Measurements from ENCODE around the gene PARP2. TPM values are rescaled to one million over a fixed set of nuclear protein-coding genes. Genes with fewer than 3 reads are reported as not detected.
"Not testable (repeated sequence)": the region's sequence is repeated elsewhere in the genome, so short reads cannot be mapped to it uniquely, and the experiment has no call there.

The PARP2 gene
- polyA plus RNA-seq, 3 donors from 2014 or later: 8.1 to 12.8 (median 10.4) TPM

DNA sequence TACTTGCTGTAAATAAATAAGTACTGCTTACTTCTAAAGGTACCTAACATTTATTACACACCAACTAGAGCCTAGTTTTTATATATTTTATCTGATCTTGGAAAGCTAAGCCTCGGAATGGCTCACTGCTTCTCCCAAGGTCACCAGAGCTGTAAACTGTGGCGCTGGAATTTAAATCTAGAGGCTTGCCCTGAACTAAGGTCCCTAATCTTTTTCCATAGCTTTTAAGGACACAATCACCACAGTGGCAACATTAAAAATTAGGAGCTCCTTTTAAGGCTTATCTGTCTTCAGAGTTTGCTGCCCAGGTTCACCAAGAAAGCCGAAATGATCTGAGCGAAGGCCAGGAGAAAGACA lies 11.0 kb upstream of the PARP2 start:
- DNase-seq: no peak
- H3K4me3 Mint-ChIP-seq: peak overlapping the region; percentile 89 to 98 (median 95)
- H3K36me3 Mint-ChIP-seq: no peaks in the 10 kb centered on the region
- peak overlapping the region; percentile 77 to 93 (median 88) for H3K27ac Mint-ChIP-seq
- H3K27me3 Mint-ChIP-seq (ENCODE audit: low read depth in 3 of 3): no peaks in the 10 kb centered on the region
- H3K4me1 Mint-ChIP-seq: peaks cover 16 to 23% of the 10 kb centered on the region in 2 donors
- H3K9me3 Mint-ChIP-seq: no peaks in the 10 kb centered on the region

DNA sequence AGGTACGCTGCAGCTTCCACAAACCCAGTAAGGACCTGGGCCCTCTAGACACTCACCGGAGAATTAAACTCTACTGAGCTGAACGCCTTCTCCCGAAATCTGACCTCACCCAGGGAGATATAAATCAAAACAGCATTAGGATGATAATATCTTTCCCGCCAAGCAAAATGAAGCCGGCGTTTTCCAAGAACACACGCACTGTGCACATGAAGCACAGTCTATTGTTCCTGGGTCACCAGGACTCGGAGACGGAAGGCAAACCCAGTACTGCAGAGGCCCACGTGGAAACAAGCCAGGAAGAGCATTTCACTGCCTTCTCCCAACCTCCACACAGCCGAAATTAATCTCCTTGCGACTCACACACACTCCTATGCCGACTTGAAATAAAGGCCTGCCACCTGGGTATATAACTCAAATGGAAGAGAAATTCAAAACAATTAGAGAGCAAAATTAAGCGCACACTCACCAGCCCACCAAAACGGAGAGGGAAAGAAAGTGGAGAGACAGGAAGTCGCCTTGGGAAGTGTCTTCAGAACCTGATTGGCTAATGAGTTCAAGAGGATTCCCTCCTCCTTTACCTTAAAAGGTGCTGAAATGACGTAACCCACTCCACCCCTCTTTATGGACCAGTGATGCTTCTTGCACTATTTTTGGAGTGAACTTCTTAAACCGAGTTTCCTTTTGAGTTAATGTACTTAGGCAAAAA lies 10.5 kb upstream of the PARP2 start, which contains the start of gene CCNB1IP1:
CCNB1IP1 (minus strand) TSS at position 492 of the 706 bp plus-strand sequence. CDS start 16,756 bp downstream, outside the sequence.
- DNase-seq: peak; percentile 61 to 68 (median 62)
- Mint-ChIP-seq H3K36me3 (no peaks in the 10 kb centered on the region), H3K27me3 (ENCODE audit: low read depth in 3 of 3) (no peaks in the 10 kb centered on the region), H3K4me1 (peaks cover 14 to 21% of the 10 kb centered on the region in 2 donors), H3K4me3 (peak within 1 kb of the TSS; percentile 89 to 98 (median 95)), H3K9me3 (no peaks in the 10 kb centered on the region), H3K27ac (peak within 1 kb of the TSS; percentile 77 to 93 (median 88))

DNA sequence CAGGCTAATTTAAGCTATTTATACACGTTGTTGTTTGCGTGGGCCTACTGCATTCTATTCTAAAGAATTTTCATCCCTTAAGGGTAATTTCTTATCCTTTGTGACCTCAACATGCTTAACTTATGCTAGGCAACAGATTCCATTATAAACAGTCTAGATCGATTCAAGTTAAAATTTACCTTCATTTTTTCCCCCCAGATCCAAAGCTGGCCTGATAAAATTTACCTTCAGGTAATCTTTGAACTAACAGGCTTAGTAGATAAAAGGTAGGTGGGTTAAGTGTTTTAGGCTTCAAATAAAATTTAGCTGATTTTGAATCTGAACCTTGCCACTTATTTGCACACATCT lies 10.0 kb upstream of the PARP2 start:
- Mint-ChIP-seq H3K27ac (peak overlapping the region; percentile 77 to 93 (median 88)), H3K9me3 (no peaks in the 10 kb centered on the region), H3K27me3 (ENCODE audit: low read depth in 3 of 3) (no peaks in the 10 kb centered on the region), H3K36me3 (no peaks in the 10 kb centered on the region), H3K4me1 (peaks cover 14 to 21% of the 10 kb centered on the region in 2 donors), H3K4me3 (peak overlapping the region; percentile 89 to 98 (median 95))
- no peak for DNase-seq

DNA sequence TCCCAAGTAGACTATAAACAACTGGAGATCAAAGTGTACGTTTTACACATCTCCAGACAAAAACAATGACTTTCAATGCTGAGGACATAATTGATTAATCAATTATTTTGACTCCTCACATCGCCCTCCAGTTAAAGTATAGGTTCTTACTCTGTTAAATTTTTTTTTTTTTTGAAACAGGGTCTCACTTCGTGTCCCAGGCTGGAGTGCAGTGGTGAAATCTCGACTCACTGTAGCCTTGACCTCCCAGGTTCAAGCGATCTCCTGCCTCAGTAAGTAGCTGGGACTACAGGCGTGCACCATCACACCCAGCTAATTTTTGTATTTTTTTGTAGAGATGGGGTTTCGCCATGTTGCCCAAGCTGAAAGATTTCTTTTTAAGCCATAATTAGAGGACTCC lies 9.4 kb upstream of the PARP2 start:
- Mint-ChIP-seq H3K36me3 (no peaks in the 10 kb centered on the region), H3K4me3 (peak overlapping the region in 2 of 5 donors; percentile 95 to 98)

DNA sequence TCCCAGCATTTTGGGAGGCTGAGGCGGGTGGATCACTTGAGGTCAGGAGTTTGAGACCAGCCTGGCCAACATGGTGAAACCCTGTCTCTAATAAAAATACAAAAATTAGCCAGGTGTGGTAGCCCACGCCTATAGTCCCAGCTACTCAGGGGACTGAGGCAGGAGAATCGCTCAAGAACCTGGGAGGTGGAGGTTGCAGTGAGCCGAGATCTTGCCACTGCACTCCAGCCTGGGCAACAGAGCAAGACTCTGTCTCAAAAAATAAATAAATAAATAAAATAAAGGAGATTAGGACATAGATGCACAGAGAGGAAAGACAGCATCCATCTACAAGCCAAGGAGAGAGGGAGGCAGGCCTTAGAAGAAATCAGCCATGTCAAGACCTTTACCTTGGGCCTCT lies 2.4 kb upstream of the PARP2 start:
- peaks cover 13 to 19% of the 10 kb centered on the region in 2 donors for H3K4me1 Mint-ChIP-seq
- H3K27ac Mint-ChIP-seq: peak overlapping the region in 1 of 6 donors; percentile 35
- H3K4me3 Mint-ChIP-seq: peak overlapping the region in 2 of 5 donors; percentile 36 to 51
- not testable (repeated sequence) for DNase-seq, H3K9me3 Mint-ChIP-seq, H3K36me3 Mint-ChIP-seq
- peaks cover 7 to 14% (median 8%) of the 10 kb centered on the region in 3 donors for H3K27me3 Mint-ChIP-seq (ENCODE audit: low read depth in 3 of 3)

More for the DNA sequence above, 9.4 kb upstream of the PARP2 start:
- Mint-ChIP-seq H3K4me1 (peaks cover 14 to 21% of the 10 kb centered on the region in 2 donors), H3K27ac (no peak overlapping the region), H3K9me3 (no peaks in the 10 kb centered on the region), H3K27me3 (ENCODE audit: low read depth in 3 of 3) (no peaks in the 10 kb centered on the region)
- DNase-seq: no peak

DNA sequence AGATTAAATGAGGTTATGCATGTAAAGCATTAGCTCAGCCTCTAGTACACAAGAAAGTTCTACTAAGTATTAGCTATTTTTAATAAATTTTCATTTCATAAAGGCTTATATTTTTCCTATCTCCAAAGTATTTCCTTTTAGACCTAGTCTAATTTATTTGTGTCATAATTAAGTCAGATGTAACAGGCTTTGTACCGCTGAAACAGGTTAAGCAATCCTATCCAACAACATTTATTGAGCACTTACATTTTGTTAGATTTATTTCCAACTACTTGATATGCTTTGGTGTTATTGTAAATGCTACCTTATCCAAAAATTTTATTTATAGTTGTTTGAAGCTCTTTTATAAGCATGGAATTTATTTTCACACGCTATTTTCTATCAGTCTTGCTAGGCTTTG lies 1.8 kb upstream of the PARP2 start:
- H3K36me3 Mint-ChIP-seq: peaks cover 0 to 5% (median 0%) of the 10 kb centered on the region in 3 donors
- peak overlapping the region in 2 of 6 donors; percentile 20 to 97 for H3K27ac Mint-ChIP-seq
- peaks cover 13 to 19% of the 10 kb centered on the region in 2 donors for H3K4me1 Mint-ChIP-seq
- peaks cover 7 to 14% (median 8%) of the 10 kb centered on the region in 3 donors for H3K27me3 Mint-ChIP-seq (ENCODE audit: low read depth in 3 of 3)
- H3K4me3 Mint-ChIP-seq: peak overlapping the region in 3 of 5 donors; percentile 93 to 97 (median 97)
- no peak for DNase-seq
- H3K9me3 Mint-ChIP-seq: no peaks in the 10 kb centered on the region

DNA sequence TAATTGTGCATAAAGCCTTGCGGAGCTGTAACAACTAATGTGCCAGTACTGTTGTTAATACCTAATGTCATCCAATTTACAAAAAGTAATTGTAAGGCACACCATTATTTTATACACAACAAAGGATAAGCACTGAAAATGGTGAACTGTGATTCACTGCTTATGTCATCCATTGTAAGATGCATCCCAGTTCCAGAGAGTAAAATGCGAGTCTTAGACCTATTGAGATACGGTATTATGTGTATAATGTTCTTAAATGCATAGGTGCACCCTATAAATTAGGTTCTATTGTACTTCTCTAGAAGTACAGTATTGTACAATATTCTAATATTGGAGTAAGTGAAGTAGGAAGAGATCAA lies 406 bp downstream of the PARP2 start:
- H3K4me1 Mint-ChIP-seq: peaks cover 13 to 19% of the 10 kb centered on the region in 2 donors
- H3K4me3 Mint-ChIP-seq: peak overlapping the region; percentile 93 to 98 (median 97)
- no peaks in the 10 kb centered on the region for H3K9me3 Mint-ChIP-seq
- H3K27ac Mint-ChIP-seq: peak overlapping the region; percentile 92 to 99 (median 98)
- DNase-seq: no peak
- peaks cover 0 to 5% (median 0%) of the 10 kb centered on the region in 3 donors for H3K36me3 Mint-ChIP-seq
- H3K27me3 Mint-ChIP-seq (ENCODE audit: low read depth in 3 of 3): peaks cover 7 to 14% (median 8%) of the 10 kb centered on the region in 3 donors

DNA sequence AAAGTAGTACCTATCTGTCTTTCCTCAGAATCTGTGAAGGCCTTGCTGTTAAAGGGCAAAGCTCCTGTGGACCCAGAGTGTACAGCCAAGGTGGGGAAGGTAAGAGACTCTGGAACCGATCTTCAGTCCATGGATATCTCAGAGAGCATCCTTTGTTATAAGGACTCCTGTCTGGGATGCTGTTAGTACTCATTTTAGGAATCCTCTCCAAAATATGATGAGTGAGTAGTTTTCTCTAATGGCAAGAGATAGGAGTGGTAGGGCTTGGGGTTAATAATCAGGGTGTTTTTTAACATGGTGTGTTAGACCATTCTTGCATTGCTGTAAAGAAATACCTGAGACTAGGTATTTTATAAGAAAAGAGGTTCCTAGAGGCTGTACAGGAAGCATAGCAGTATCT lies 1.9 kb downstream of the PARP2 start:
- Mint-ChIP-seq H3K36me3 (peaks cover 6 to 9% (median 7%) of the 10 kb centered on the region in 3 donors), H3K27me3 (ENCODE audit: low read depth in 3 of 3) (peaks cover 7 to 14% (median 8%) of the 10 kb centered on the region in 3 donors), H3K9me3 (no peaks in the 10 kb centered on the region), H3K4me1 (peaks cover 13 to 19% of the 10 kb centered on the region in 2 donors), H3K27ac (peak overlapping the region in 5 of 6 donors; percentile 13 to 99 (median 92)), H3K4me3 (no peak overlapping the region)
- DNase-seq: no peak

DNA sequence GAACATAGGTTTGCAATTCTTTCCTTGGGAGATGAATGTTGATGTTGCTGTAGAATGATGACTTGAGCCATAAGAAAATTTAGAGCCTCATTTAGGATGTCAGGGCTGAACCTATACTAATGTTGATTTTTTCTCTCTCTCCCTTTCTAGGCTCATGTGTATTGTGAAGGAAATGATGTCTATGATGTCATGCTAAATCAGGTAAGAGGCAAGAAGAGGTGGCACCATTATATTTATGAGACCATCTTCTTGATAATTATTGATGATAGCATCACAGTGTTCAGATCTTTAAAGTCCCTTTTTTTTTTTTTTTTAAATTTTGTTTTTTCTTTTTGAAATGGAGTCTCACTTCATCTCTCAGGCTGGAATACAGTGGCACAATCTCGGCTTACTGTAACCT lies 3.3 kb downstream of the PARP2 start:
- Mint-ChIP-seq H3K36me3 (peaks cover 9 to 14% (median 11%) of the 10 kb centered on the region in 3 donors), H3K4me1 (peaks cover 13 to 19% of the 10 kb centered on the region in 2 donors), H3K9me3 (no peaks in the 10 kb centered on the region), H3K4me3 (no peak overlapping the region), H3K27me3 (ENCODE audit: low read depth in 3 of 3) (peaks cover 7 to 14% (median 8%) of the 10 kb centered on the region in 3 donors), H3K27ac (peak overlapping the region in 2 of 6 donors; percentile 3 to 9)
- no peak for DNase-seq

DNA sequence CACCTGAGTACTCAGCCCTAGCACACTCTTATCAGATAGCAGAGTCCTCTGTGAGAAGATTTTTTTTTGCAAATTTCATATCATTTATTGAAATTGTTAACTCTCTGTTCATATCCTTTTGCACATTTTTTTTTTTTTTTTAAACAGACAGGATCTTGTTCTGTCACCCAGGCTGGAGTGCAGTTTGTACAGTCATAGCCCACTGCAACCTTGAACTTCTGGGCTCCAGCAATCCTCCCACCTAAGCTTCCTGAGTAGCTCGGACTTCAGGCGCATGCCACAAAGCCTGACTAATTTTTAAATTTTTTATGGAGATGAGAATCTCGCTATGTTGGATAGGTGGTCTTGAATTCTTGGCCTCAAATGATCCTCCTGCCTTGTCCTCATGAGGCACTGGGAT lies 4.3 kb downstream of the PARP2 start:
- no peak for DNase-seq
- Mint-ChIP-seq H3K36me3 (peaks cover 13 to 22% (median 20%) of the 10 kb centered on the region in 3 donors), H3K4me1 (peaks cover 13 to 19% of the 10 kb centered on the region in 2 donors), H3K27ac (no peak overlapping the region), H3K4me3 (no peak overlapping the region), H3K9me3 (no peaks in the 10 kb centered on the region), H3K27me3 (ENCODE audit: low read depth in 3 of 3) (peaks cover 7 to 8% (median 8%) of the 10 kb centered on the region in 3 donors)

DNA sequence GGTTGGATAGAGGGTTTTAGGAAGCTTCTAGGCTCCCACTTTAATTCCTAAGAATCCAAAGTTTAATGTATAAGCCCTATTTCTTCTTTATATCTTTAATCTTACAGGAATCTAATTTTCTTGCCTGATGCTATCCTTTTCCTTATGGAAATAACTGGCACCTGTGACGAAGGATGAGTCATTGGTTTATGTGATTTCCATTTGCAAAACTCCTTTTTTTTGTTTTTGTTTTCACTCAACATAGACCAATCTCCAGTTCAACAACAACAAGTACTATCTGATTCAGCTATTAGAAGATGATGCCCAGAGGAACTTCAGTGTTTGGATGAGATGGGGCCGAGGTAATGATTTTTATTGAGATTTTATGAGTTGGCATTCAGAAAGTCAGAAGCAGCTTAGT lies 6.8 kb downstream of the PARP2 start:
- Mint-ChIP-seq H3K27ac (peak overlapping the region in 2 of 6 donors; percentile 4 to 5), H3K4me1 (peaks cover 0 to 2% of the 10 kb centered on the region in 2 donors), H3K27me3 (ENCODE audit: low read depth in 3 of 3) (no peaks in the 10 kb centered on the region), H3K9me3 (no peaks in the 10 kb centered on the region), H3K4me3 (no peak overlapping the region), H3K36me3 (peaks cover 16 to 29% (median 25%) of the 10 kb centered on the region in 3 donors)
- DNase-seq: no peak

DNA sequence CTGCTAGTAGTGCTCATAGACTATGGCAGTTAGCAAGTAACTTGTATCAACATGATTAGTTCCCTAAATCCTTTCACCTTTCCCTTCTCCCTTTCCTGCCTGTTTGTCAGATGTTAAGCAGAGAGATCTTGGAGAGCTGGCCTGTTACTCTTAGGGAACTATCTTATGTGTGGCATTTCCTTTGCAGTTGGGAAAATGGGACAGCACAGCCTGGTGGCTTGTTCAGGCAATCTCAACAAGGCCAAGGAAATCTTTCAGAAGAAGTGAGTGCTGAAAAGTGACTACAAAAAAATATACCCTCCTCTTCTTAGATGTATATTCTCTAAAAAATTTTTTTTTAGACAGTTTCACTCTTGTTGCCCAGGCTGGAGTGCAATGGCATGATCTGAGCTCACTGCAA lies 7.4 kb downstream of the PARP2 start:
- no peak for DNase-seq
- Mint-ChIP-seq H3K9me3 (no peaks in the 10 kb centered on the region), H3K27me3 (ENCODE audit: low read depth in 3 of 3) (no peaks in the 10 kb centered on the region), H3K27ac (no peak overlapping the region), H3K4me1 (no peaks in the 10 kb centered on the region), H3K36me3 (peaks cover 16 to 29% (median 26%) of the 10 kb centered on the region in 3 donors), H3K4me3 (no peak overlapping the region)

DNA sequence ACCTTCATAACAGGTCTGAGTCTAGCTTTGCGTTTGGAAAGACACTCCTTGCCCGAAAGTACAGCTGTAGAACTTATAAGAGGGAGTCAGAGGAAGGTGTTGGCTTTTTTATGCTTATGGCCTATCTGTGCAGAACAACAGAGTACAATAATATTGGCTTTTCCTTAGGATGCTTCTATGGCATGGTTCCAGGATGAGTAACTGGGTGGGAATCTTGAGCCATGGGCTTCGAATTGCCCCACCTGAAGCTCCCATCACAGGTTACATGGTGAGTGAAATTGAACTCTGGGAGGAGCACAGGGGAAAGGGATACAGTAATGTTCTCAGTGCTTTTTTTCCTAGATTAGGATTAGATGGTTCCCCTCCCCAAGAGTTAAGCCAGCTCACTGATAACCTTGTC lies 13.0 kb downstream of the PARP2 start:
- Mint-ChIP-seq H3K4me1 (no peaks in the 10 kb centered on the region), H3K9me3 (no peaks in the 10 kb centered on the region), H3K4me3 (no peak overlapping the region), H3K27me3 (ENCODE audit: low read depth in 3 of 3) (no peaks in the 10 kb centered on the region), H3K27ac (no peak overlapping the region), H3K36me3 (peaks cover 14 to 31% (median 25%) of the 10 kb centered on the region in 3 donors)
- DNase-seq: no peak

DNA sequence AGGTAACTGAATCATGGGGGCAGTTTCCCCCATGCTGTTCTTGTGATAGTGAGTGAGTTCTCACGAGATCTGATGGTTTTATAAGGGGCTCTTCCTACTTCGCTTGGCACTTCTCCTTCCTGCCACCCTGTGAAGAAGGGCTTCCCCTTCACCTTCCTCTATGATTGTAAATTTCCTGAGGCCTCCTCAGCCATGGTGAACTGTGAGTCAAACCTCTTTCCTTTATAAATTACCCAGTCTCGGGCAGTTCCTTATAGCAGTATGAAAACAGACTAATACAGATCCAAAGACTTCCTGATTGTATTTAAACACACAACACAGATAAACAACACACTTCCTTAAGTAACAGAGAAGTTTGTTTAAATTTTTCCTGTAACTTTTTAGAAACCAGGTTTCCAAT lies 15.0 kb downstream of the PARP2 start:
- Mint-ChIP-seq H3K36me3 (peaks cover 15 to 27% (median 16%) of the 10 kb centered on the region in 3 donors), H3K27ac (peak overlapping the region in 4 of 6 donors; percentile 2 to 77 (median 62))
- H3K27me3 Mint-ChIP-seq (ENCODE audit: low read depth in 3 of 3); H3K4me1 Mint-ChIP-seq; H3K9me3 Mint-ChIP-seq; H3K4me3 Mint-ChIP-seq; DNase-seq: not testable (repeated sequence)
